Measurements from ENCODE around the gene KRTAP10-2. TPM values are rescaled to one million over a fixed set of nuclear protein-coding genes. Genes with fewer than 3 reads are reported as not detected.
"Not testable (repeated sequence)": the region's sequence is repeated elsewhere in the genome, so short reads cannot be mapped to it uniquely, and the experiment has no call there.

KRTAP10-2 gene
- total RNA-seq, 1 experiment from 2014 or later: not detected

- Histone ChIP-seq H3K4me3 (replicated peaks in 1 of 2; ENCODE audit: low read depth in 1 of 2, low read length in 2 of 2) (no peak overlapping the region), H4K20me1 (ENCODE audit: insufficient read depth) (no peaks in the 10 kb centered on the region), H3K9me2 (ENCODE audit: insufficient read depth) (no peaks in the 10 kb centered on the region), H3K9ac (ENCODE audit: low read length) (no peak overlapping the region), H3K9me3 (ENCODE audit: control insufficient read depth in 1 of 2, insufficient read depth in 1 of 2, low read depth in 1 of 2, low read length in 2 of 2) (no peaks in the 10 kb centered on the region), H3K4me1 (ENCODE audit: control insufficient read depth in 1 of 2, insufficient read depth in 2 of 2, low read length in 2 of 2) (no peaks in the 10 kb centered on the region), H3K4me2 (ENCODE audit: low read length) (no peak overlapping the region), H3K36me3 (ENCODE audit: control insufficient read depth in 1 of 2, insufficient read depth in 2 of 2, low read length in 2 of 2) (no peaks in the 10 kb centered on the region), H3K27ac (ENCODE audit: low read depth, low read length) (no peak overlapping the region), H3K27me3 (ENCODE audit: insufficient read depth, low read length) (no peaks in the 10 kb centered on the region), H2AFZ (ENCODE audit: low read depth, low read length, poor library complexity, severe bottlenecking) (no peak overlapping the region), H3K79me2 (ENCODE audit: insufficient read depth, low read length) (no peaks in the 10 kb centered on the region)
- CTCF ChIA-PET: no interaction called here
- no TSS peak for BruUV-seq (replicated peaks)
- no peak for DNase-seq (ENCODE audit: low read depth, low spot score)
- no peak for ATAC-seq
- RAD21 ChIA-PET (ENCODE audit: low non-redundant PET in 1 of 2, low total read pairs in 2 of 2, uncharacterized antibody in 2 of 2, unreplicated experiment in 2 of 2): no interaction called here
- intact Hi-C loops (cut with micrococcal nuclease): no loop called here
- TF ChIP-seq YY1 (IDR thresholded peaks at IDR 0.05; ENCODE audit: extremely low read depth, insufficient replicate concordance, low read depth, low read length) (no peak), EGR1 (IDR thresholded peaks at IDR 0.05; ENCODE audit: low read depth) (no peak), JUND (IDR thresholded peaks at IDR 0.05) (no peak), SRF (IDR thresholded peaks at IDR 0.05; ENCODE audit: low read depth) (no peak), CBX3 (IDR thresholded peaks at IDR 0.05; ENCODE audit: low read depth) (no peak), ZBTB33 (IDR thresholded peaks at IDR 0.05; ENCODE audit: extremely low read depth, insufficient replicate concordance, low read length) (no peak), ATF3 (IDR thresholded peaks at IDR 0.05) (no peak), ZFX (IDR thresholded peaks at IDR 0.05) (no peak), FOSL1 (IDR thresholded peaks at IDR 0.05; ENCODE audit: low read depth) (no peak), ZNF274 (IDR thresholded peaks at IDR 0.05; ENCODE audit: low read depth, low read length) (no peak)
- POLR2A ChIA-PET: no interaction called here
Observed at GRCh38 chr21:44503901-44504399, 47.4 kb downstream of the KRTAP10-2 start.

GRCh38 chr21:44503006-44503889 is 48.1 kb downstream of the KRTAP10-2 start:
- H3K4me1 ChIP-seq (ENCODE audit: control insufficient read depth in 1 of 2, insufficient read depth in 2 of 2, low read length in 2 of 2); H3K9me3 ChIP-seq (ENCODE audit: control insufficient read depth in 1 of 2, insufficient read depth in 1 of 2, low read depth in 1 of 2, low read length in 2 of 2); DNase-seq (ENCODE audit: low read depth, low spot score); H2AFZ ChIP-seq (ENCODE audit: low read depth, low read length, poor library complexity, severe bottlenecking); H4K20me1 ChIP-seq (ENCODE audit: insufficient read depth); H3K27ac ChIP-seq (ENCODE audit: low read depth, low read length); H3K36me3 ChIP-seq (ENCODE audit: control insufficient read depth in 1 of 2, insufficient read depth in 2 of 2, low read length in 2 of 2); H3K79me2 ChIP-seq (ENCODE audit: insufficient read depth, low read length); CTCF ChIA-PET; H3K4me3 ChIP-seq (replicated peaks in 1 of 2; ENCODE audit: low read depth in 1 of 2, low read length in 2 of 2); H3K27me3 ChIP-seq (ENCODE audit: insufficient read depth, low read length); intact Hi-C loops (cut with micrococcal nuclease); H3K9ac ChIP-seq (ENCODE audit: low read length); H3K9me2 ChIP-seq (ENCODE audit: insufficient read depth); BruUV-seq (replicated peaks); RAD21 ChIA-PET (ENCODE audit: low non-redundant PET in 1 of 2, low total read pairs in 2 of 2, uncharacterized antibody in 2 of 2, unreplicated experiment in 2 of 2); ATAC-seq; POLR2A ChIA-PET; H3K4me2 ChIP-seq (ENCODE audit: low read length): not testable (repeated sequence)

Data from HCT116 (cell line).